Stimulated activated CD8-positive, alpha-beta memory T cell treated with anti-CD3 and anti-CD28 coated beads, Interleukin-7, amount 100 ng/mL, for 1 hour (primary cell): ENCODE results near the gene DLK1.

Source experiments
- DNase-seq, 2 donors: peaks; one replicate each; pipeline ENCODE4 v3.0.0-alpha.2; 2020; ENCODE audit warnings: low read depth in 2 of 2

The DLK1 gene

DNA sequence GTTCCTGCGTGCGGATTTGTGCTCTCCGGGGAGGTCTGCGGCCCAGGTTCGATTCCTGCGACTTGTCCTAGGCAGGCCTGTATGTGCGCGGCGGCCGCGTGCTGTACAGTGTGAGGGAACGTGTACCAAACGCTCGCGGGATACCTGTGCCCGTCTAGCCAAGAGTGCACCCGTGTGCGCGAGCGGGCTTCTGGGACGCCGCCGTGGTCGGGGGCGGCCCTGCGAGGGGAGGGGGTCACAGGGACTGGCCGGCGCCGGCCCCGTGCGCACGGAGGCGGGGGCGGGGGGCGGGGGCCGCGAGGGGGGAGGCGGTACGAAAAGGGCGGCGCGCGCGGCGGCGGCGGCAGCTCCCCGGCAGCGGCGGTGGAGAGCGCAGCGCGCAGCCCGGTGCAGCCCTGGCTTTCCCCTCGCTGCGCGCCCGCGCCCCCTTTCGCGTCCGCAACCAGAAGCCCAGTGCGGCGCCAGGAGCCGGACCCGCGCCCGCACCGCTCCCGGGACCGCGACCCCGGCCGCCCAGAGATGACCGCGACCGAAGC is at the start of gene DLK1:
Gene DLK1 (plus strand): TSS at position 343 of the 536 bp plus-strand sequence. CDS start 177 bp downstream, at position 520.
- no peak for DNase-seq

DNA sequence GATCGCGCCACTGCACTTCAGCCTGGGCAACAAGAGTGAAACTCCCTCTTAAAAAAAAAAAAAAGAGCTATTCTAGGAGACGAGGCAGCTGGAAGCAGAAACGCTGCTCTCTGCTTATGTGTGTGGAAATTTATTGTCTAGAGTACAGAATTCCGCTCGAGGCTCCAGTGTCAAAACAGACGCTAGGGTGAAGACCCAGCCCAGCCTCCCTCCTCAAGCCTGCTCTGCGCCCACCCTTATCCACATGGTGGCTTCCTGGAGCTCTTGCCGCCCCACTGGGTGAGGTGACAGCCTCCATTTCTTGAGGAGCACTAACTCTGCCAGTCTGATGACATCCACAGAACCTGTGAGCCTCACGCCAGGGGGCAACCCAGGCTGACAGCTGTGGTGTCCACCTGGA is 49.5 kb upstream of the DLK1 start:
- no peak for DNase-seq

DNA sequence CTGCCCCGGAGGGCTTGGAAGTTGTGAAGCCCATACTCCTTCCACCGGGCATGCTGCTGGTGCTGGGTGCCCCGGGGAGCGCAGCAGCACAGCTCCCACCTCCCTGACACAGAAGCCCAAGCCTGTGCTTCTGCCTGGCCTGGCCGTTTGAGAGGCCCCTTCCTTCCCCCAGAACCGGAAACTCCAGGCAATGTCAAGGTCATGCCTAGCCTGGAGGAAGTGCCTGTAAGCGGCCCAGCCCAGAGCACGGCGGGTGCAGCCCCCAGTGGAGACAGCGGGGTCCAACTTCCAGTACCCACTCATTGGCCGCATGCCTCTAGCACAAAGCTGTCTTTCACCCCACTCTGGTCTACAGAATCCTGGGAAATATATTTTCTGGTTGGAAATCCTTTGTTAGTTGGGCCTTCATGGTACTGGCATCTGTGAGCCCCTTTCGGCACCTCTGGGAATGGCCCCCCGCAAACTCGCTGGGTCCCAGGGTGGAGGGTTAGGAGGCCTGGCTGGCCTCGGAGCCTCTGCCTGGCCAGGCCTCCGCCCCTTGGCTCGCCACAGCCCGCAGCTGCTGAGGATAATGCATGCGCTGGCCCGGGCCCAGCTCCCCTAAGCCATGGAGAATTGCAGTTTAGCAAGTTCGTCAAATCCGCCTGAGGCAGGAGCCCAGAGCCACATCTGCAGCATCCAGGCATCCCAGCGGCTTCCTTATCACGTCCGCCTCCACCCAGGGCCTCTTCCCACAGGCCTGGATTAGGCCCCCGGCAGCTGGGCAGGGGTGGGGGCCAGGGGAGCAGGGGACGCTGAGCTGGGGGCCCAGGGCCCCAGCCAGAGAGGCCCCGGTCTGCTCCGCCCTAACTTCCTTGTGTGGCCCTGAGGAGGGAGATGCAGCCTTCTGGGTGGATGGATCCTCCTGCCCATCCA is 48.9 kb upstream of the DLK1 start:
- no peak for DNase-seq

DNA sequence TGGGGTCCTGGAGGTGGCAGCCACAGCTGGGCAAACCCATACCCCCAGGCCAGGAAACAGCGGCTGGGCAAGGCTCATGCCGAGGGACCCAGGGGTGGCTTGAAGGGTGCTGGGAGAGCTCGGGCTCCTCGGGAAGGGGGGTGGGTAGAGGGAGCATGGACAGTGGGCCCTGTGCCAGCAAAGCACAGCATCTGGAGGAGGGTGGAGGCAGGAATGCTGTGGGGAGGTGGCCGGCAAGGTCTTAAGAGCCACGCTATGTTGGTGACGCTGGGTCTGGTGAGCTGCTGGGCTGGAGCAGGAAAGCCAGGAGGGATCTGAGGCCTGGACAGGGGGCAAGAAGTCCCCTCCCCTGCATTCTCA is 48.2 kb upstream of the DLK1 start:
- DNase-seq, result no peak

- no peak for DNase-seq
Observed at GRCh38 chr14:100679153-100679552, 47.5 kb upstream of the DLK1 start.

DNA sequence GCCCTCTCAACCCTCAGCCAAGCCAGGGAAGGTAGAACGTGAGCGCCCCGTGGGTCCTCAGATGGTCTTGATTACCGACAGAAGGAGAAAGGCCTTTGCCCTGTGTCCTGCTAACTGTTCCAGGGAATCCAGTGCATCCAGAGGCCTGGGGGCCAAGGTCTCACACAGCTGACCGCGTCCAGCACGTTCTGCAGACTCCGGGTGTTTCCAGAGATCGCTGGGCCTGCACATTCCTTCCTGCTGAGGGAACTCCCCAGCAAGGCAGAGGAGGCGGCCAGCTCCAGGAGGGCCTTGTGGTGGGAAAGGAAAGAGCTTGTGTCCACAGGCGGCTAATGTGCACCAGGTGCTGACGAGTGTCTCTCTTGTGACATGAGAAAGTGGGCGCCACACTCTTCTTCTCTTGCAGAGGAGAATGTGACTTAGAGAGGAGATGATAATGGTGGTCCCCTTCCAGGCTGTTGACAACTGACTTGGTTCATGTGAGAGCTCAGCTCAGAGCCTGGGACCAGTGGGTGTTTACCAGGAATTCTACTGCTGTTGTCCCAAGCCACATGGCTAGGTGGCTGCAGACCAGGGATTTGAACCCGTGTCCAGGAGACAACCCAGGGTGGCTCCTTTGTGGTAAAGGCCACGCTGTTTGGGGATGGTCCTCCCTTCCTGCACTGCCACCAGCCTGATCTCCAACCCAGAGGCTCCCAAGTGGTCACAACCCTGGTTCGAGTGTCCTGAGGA is 46.8 kb upstream of the DLK1 start:
- no peak for DNase-seq

DNA sequence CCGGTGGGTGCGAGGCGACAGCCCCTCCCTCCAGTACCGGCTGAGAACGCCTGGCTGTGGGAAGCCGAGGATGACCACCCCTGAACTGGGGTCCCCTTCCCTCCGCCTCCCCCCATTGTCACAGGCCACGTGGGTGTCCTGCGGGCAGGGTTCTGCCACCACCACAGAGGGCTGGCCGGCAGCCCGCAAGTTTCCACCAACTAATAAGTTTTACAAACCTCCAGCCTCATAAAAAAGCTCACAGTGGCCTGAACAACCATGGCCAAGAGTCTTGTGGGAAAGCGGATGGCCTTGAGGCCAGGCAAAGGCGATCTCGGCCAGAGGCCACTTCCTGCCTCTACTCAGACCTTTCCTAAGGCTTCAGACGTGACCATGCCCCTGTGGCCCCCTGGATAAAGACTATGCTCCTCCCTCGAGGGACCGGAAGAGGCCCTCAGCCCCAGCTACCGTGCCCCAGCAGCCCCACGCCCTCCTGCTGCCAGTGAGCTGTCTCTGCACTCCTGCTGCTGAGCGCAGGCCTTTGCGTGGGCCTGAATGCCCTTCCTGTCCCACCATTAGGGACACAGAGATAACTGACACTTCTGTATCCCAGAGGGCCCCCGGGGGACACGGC is 46.1 kb upstream of the DLK1 start:
- no peak for DNase-seq

GRCh38 chr14:100681111-100681510 is 45.6 kb upstream of the DLK1 start:
- DNase-seq, result no peak

- no peak for DNase-seq
Observed at GRCh38 chr14:100682749-100683148, 43.9 kb upstream of the DLK1 start.

DNA sequence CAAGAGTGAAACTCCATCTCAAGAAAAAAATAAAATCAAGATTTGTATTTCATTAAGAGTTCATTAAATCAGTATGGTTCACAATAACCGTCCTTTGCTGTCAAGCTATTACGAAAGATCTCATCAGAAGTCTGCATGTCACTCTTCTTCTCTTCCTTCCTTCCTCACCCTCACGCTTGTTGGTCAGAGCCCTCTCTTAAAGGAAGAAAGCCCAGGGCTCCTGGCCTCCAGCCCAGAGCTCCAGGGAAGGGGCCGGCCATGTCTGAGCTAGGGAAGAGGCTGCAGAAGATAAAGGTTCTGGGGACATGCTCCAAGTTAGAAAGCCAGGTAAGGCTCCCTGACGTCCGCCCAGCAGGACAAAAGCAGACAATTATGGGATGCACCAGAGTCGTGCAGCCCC is 43.1 kb upstream of the DLK1 start:
- DNase-seq, result no peak

- DNase-seq, result no peak
Observed at GRCh38 chr14:100684154-100684553, 42.5 kb upstream of the DLK1 start.

DNA sequence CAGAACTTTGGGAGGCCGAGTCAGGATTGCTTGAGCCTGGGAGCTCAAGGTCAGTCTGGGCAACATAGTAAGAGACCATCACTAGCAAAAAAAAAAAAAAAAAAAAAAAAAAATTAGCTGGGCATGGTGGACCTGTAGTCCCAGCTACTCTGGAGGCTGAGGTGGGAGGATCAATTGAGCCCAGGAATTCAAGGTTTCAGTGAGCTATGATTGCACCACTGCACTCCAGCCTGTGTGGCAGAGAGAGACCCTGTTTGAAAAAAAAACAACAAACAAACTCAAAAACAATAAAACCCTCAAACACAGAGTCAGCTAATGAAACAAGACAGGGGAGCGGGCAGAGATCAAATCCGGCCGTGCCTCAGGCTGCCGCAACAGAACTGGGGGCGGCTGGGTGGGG is 41.7 kb upstream of the DLK1 start:
- no peak for DNase-seq

DNA sequence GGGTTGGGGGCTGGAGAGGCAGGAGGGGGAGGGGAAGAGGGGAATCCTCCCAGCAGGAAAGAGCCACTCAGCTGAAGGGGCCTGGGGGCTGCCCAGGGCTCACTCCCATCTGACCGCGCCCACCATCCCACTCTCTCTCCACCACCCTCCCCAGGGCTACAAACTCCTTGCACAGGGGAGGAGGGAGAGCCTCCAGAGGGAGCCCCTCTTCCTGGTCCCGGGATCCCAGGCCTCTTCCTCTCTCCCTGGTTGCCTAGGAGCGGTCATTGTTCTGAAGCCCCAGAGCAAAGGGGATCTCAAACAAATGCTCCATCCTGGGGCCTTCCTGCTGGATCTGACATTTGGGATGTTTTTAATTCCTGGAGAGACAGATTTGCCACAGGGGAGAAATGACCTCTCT is 39.8 kb upstream of the DLK1 start:
- no peak for DNase-seq

DNA sequence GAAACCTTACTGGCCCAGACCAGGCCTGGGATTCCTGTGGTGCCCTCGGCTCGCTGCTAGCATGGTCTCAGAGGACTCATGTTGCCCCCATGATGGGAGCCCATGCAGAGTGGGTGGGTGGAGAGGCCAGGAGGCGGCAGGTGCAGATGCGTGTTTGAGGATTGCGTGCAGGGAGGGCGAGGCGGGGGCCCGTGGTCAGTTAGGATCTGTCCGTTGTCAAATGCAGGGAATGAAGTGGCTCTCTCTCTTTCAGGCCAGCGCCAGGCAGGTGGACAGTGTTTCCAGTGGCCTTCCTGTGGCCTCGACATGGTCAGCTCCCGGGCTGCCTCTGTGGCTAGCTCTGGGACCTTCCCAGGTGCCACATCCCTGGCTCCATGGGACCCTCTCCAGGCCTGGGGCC is 39.3 kb upstream of the DLK1 start:
- no peak for DNase-seq

- DNase-seq, result no peak
Observed at GRCh38 chr14:100688051-100688450, 38.6 kb upstream of the DLK1 start.

DNA sequence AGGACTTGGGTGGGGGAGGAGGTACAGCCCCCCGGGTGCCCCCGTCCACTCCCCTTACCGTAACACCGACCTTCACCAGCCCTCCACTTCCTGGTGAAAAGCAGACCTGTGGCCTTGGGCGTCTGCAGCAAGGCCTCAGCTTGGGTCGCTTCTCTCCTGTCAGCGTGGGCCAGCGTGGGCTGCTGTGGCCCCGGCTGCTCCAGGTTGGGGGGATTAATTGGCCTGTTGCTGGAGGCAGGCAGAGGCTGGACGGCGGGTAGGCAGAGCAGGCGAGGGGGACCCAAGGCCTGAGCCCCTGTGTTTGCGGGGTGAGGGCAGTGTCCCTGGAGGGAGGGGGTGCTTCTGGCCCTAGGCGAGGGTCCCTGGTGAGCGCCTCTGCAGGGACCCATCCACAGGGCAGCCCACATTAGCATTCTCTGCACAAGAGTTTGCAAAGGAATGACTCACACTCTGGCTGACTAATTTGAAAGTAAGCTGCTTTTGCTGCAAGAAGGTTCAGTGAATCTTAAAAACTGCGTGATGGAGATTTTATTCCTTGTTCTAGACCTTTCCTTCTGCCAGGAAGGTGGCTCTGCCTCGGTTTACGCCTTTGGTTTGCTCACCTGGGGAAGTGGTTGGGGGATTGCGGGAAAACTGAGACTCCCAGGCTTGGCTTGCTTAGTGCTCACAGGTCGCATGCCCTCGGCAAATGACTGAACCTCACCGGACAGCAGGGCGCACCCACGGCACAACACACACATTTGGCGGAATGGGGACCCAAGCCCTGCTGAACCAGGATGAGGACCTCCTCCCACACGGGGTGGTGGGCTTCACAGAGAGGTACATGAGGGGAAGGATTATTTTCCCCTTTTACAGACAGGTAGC is 37.9 kb upstream of the DLK1 start:
- DNase-seq, result no peak

- no peak for DNase-seq
Observed at GRCh38 chr14:100690672-100691071, 36.0 kb upstream of the DLK1 start.

- no peak for DNase-seq
Observed at GRCh38 chr14:100691395-100692056, 35.2 kb upstream of the DLK1 start.

DNA sequence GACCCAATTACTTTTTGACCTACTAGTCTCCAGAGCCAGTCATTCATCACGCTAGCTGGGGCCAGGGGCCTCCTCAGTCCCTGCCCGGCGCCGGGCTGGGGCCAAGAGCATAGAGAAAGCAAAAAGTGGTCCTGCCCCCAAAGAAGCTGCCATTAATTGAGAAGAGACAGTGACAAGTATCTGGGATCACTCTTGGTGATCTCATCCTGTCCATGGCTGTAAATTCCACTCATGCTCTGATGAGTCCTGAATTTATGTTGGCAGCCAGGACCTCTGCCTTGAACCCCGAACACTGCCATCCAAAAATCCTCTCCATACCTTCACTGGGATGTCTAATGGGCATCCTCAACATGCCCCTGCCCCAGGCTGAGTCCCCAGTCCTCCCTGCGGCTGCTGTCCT is 34.4 kb upstream of the DLK1 start:
- no peak for DNase-seq

GRCh38 chr14:100692859-100693558 is 33.7 kb upstream of the DLK1 start:
- no peak for DNase-seq
